Inflammatory macrophage (primary cell): ENCODE results near the gene LAMB3.

Experiments
- DNase-seq, 2 donors: peaks; one replicate each; pipeline ENCODE4 v3.0.0-alpha.2; 2020 to 2022

LAMB3 gene

DNA sequence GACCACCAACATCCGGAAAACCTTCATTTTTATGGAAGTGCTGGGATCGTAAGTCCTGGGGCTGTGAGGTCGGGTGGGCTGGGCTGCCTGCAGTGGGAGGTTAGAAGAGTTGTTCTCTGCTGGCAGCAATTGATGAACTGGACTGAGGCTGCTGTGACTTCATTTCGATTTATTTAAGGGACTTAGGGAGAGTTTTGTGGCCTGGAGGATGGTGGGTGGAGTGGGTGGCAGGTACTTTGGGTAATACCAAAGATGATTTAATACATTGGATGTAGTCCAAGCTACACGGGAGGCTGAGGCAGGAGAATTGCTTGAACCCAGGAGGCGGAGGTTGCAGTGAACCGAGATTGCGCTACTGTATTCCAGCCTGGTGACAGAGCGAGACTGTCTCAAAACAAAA is 57.2 kb downstream of the LAMB3 start:
- DNase-seq = peak in 1 of 2 donors; percentile 48

DNA sequence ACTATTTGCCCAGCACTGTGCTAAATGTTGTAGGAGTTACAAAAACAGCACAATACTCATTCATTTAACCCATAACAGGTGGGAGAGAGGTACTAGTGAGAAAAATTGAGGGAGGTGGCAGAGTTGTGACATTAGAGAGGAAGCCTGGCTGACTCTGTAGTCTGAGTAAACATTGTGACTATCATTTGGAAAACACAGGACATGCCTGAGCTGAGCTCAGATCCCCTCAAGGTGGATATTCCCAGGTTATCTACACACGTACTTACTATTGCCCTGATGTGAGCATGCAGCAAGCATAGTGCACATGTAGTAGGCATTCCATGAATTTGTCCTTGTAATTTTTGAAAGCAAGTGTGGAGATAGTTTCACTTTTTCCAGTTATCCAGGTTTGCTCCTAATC is 57.8 kb downstream of the LAMB3 start:
- DNase-seq = no peak

DNA sequence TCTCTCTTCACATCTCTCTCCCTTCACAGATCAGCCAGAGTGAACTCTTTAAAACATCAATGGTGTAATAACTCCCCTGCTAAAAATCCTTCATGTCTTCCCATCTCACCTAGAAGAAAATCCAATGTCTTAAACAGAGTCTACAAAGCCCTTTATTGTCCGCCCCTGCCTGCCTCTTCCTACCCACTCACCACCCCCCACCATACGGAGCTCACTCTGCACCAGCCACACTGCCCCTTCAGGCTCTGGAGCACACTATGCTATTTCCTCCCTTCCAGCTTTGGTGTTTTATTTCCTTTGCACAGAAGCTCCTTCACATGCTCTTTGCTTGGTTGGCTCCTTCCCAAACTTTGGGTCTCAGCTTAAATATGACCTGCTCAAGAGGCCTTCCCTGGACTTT is 58.5 kb downstream of the LAMB3 start:
- DNase-seq = no peak

DNA sequence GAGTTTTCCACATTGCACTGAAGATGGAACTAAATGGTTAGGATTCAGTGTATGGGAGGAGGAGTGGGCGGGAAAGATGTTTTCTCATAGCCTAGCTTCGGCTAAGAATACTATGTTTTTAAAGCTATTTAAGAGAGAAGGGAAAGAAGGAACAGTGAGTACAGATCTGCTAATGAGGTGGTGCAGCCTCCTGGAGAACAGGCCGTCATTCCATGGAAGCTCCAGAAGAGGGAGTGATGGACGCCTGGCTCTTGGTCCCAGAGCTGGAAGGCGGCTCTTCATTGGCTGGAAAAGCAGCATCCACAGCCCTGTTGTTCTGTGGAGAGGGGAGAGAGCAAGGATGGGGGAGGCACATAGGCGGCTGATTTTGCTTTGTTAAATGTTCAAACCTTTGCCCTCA is 61.8 kb downstream of the LAMB3 start:
- peak; percentile 14 to 25 for DNase-seq

DNA sequence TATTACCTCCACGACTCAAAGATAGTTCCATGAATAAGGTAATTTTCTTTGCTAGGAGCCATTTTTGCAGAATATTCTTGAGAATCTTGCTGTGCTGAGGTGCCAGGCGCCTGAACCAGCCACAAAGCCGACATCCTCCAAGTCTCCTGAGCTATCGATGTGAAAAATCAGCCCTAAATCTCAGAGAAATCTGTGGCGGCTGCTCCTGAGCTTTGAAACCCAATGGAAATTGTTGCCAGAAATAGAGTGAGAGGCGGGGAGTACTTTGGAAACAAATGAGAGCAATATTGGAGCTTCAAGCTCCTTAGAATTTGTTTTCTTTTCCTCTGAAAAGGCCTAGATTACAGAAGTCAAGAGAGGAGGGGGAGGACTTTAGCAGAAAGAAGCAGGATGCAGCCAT is 62.4 kb downstream of the LAMB3 start:
- DNase-seq = no peak

DNA sequence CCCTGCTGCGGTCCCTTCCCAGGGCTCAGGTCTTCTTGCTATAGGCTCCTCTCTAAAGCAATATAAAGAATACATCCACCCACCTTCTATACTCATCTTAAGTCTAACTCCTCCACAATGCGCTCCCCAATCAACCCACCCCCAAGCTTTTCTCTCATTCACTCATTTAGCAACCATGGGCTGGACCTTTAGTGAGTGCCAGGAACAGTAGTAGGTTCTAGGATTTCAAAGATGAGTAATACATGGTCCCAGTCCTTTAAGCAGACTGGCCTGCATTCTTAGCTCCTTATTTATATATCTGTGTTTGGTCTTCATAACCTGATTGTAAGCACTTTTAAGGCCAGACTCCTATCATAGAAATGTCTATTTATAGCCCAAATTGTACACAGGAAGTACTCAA is 62.8 kb downstream of the LAMB3 start:
- DNase-seq = no peak

DNA sequence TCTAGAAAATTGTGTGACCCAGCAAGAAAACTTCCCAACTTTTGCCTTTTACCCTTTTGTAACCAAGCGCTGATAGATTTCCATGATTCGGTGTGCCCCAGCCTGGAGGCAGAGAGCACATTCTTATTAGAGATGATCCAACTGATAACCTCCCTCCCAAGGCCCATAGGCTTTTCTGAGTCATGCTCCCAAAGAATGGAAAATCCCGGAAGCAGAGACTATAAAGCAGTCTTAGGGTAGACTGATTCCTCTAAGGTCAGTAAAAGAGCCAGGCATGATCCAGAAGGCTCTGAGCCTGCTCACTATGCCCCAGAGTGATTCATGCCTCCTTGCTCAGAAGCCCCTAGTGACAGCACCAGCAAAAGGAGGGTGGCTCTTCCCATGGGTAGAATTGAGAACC is 64.4 kb downstream of the LAMB3 start:
- no peak for DNase-seq

DNA sequence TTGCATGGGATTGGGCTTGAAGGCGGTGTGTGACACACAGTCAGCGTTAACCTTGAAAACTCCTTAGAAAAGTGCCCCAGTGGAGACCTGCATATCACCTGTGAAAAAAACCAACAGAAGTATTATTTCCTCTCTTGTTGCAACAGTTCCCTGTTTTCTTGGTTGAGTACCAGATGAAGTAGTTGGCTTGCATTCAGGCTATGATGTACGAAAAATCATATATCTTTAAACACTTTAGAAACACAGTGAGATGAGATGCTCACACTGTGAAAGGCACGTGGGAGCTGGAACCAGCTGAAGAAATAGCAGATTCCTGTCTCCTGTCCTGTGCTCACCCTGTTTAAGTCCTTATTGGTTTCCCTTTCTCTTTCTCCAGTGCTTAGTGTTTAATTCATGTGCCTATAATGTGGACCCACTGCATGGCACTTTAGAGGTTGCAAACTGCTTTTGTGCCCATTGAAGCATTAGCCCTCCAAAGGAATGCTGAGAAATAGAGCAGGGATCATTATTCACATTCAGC is 65.9 kb downstream of the LAMB3 start:
- DNase-seq = no peak

DNA sequence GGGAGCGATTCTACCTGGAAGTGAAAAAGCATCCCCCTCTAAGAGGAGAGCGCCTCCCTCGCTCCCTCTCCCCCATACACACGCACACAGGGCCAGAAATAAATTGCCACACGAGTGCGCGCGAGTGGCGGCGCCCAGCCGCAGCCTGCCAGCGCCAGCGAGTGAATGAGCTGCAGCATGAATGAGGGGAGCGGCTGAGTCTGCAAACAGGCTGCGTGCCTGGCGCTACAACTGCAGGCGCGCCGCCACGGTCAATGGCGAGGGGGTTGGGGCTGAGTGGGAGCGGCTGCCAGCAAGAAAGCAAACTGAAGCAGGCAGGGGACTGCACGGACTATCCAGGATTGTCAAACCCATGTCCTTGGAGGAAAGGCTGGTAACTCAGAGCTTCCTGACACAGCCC is 66.6 kb downstream of the LAMB3 start:
- no peak for DNase-seq

DNA sequence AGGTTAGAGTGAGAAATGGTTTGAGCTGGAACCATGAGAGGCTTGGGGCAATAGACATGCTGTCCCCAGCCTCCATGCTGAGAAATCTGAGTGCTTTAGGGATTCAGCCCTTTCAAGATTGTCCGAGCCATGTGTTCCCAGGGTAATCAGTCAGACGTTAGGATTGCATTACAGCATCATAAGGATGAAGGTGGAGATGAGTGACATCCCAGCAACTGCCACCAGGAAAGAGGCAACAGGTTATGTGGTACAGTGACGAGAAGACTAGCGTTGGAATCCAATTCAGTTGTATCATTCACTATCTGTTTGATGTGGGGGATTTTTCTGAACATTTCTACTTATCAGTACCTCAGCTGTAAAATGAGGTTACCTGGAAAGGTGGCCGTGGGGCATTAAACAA is 67.0 kb downstream of the LAMB3 start:
- DNase-seq = no peak

DNA sequence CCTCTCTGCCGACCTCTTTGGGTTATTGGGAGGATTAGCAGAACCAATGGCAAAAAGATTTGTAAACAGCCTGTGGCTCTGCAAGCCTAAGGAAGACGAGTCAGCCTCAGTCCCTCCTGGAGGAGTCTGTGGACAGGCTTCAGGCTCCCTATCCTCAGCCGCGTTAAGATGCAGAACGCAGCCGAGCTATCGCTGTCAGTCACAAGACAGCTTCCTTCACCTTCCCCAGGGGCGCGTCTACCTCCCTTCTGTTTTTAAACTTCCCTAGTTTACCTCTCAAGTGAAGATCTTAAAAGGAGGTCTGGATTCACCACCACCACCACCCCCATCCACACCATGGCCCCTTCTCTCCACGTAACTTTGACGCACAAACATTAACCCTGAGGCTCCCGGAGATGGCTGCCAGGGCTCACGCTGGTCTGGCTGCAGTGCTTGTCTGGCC is 68.0 kb downstream of the LAMB3 start:
- DNase-seq = no peak

DNA sequence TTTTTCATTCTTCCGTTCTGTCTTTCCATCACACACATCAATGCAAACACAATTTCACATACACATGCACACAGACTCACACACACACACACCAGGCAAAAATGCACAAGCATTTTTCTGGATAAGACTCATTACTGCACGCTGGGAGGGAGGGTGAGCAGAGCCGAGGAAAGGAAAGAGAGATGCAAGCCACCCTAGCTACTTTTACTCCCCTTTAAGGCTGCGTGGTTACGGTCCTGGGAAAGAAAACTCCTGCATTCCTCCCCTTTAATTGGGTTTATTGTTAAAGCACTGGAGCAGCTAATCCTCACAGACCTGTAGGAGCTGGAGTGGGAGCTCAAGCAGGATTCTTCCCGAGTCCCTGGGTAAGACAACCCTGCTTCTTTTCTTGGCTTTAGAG is 68.8 kb downstream of the LAMB3 start, which contains the start of gene CAMK1G:
CAMK1G (plus strand) TSS at position 307 of the 400 bp plus-strand sequence. CDS start 11,270 bp downstream, outside the sequence.
- DNase-seq = no peak

DNA sequence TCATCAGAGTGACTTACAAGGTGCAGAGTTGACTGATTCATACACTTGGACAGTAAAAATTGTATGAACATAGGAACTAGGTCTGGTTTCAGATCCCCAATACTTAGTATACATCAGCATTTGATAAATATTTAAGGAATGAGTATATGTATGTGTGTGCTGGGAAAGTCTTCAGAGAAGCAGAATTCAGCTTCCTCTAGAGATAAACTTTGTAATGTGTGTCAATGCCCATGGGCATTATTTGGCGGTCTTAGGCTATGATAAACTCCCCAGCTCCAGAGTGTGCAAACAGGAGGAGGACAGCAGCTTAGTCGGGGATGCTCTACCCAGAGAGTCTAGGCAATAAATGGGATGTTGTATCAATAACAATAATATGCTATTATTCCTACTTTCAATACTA is 71.6 kb downstream of the LAMB3 start:
- no peak for DNase-seq

DNA sequence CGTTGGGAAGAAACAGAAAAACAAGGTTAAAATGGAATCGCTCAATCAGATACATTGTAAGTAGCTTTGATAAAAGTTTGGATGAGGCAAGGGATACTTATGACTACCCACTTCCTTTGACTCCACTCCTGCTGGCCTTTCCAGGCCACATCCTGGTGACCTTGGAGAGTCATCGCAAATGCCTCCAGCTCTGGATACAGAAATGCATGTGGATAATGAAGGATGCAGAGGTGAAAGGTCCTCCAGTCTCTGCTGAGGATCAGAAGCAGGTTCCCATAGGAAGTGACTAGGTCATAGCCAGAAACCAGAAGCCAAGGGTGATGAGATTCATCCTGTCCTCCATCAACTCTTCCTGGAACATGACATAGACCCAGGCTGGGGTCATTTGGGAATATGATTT is 74.9 kb downstream of the LAMB3 start:
- DNase-seq = no peak

DNA sequence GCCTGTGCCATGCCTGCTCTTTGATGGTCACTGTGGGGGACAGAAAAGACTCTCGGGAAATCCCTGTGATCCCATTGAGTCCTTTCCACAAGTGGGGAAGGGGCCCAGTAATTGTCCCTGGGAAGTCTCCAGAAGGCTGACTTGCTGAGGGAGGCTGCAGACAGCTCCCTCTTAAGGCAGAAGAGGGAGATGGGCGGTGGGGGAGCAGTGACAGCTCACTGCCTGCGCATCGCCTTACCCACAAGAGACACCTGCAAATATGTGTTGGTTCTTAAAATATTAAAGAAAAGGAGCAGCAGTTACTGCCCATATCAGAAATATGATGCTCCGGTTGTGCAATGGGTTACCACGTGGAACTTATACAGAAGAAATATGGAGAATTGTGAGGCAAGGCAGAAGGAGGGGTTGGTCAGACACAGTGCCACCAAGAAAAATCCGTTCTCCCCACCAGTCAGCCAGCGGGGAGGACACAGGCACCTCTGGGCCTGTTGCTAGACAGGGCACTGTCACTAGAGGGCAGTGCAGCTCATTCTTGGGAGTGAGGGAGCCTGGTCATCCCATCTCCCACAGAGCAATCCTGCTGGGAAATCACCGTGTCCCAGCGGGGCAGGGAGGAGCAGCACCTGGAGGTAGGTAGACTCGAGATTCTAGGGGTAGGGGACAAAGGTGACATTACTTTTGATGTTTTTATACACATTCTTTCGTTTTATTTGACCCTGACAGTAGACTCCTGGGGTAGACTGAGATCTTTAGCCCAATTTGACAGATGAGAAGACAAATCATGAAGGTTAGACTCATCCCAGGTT is 75.6 kb downstream of the LAMB3 start:
- peak; percentile 73 for DNase-seq

DNA sequence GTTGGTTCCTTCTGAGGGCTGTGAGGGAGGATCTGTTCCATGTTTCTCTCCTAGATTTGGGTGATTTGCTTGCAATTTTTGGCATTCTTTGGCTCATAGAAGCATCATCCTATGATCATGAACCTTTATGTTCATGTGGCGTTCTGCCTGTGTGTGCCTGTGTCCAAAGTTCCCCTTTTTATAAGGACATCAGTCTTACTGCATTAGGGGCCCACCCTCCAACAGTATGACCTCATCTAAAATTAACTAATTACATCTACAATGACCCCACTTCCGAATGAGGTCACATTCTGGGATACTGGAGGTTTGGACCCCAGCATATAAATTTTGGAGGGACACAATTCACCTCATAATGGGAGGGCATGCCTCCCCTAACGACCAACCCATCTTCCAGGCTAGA is 81.5 kb downstream of the LAMB3 start:
- DNase-seq = peak; percentile 26 to 40

DNA sequence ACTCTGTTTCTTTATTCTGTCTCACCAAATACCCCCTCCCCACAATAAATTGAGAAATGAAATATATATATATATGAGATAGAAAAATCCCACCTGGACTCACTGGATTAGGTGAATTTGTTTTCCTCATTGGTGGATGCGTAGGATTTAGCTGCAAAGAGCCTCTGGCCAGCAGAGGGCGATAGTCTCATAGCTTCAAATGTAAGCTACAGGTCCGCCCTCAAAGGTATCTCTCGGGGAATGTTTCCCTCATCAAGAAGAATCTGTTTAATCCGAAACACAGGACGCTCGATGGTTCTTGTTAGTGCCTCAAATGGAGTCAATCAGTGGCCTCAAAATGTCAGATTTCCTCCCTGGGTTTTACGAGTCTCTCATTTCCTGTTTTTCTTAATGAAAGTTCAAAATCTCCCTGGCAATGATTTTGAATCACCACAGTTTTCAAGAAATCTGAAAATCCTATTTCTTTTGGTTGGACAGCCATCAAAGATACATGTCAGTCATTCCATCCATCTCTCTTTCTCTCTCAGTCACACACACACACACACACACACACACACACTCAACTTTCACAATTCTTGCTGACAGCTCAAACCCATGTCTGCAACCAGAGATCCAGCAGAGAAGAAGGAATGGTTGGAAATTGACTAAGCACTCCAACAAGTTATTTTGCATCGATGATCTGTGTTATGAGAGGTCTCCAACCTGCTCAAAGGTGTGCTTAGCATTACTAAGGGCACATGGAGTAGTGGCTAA is 82.6 kb downstream of the LAMB3 start:
- peak; percentile 43 to 70 for DNase-seq

DNA sequence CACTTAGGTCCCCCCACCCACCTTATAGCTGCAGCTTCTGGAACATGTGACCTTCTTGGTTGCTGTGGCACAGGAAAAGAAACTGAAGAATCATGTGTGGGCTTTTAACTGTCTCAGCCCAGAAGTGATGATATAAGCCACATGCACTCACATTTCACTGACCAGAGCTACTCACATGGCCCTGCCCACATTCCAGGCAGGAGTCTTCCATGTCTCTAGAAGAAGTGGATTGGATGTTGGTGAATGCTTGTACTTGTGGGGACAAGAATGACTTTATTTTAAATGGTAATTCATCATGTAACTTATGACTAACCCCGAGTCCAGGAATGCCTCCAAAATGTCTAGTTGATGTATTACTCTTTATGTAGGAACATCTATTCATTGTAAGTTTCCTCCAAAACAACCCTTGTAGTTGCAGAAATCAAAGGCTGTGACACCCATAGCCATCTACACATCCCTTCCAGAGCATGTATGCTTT is 84.5 kb downstream of the LAMB3 start:
- peak; percentile 26 to 68 for DNase-seq

DNA sequence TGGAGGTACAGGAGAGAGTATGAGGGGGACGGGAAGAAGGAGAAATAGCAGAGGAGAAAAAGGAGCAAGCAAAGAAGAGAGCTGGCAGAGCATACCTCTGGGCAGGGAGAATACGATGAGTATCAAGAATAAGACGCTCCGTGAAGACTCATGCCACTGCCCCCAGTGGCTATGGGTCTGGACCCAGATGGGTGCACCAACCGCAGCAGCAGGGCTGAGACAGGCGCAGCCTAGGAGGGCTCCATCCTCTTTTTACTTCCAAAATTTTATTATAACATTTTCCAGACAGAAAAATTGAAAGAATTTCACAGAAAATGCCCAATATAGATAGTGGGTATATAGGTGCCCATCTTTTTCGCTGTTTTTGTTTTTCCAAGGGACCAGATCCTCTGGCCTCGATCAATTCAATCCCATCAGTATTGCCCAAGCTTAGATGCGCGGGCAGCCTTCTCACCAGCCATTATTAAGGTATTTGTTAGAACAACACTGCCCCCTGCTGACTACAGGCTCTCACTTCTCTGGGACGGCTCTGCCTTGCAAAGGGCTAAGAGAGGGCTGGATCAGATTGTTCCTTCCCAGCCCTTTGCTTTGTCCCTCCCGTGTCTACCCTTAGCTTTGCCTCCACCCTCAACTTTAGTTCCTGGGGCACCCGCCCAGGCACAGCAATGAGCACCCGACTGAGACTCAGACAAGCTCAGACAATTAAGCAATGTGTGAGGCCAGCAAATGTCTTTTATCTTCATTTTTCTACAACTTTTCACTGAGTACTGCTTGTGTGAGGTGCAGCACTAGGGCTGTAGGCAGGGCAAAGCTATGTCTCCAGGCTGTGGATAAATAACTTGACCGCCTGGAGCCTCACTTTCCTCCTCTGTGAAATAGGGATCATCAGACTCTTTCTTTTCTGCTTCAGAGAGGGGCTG is 86.2 kb downstream of the LAMB3 start:
- DNase-seq = peak; percentile 85 to 86
